Right lobe of liver (tissue), 4 donors: Measurements from ENCODE around the gene SRCAP.

Experiments used
- POLR2A ChIP-seq: fragments of 450-650 bp; IDR thresholded peaks from one replicate; pipeline ENCODE4 v1.6.1; 2017; ENCODE audit warnings: antibody characterized with exemption, mild to moderate bottlenecking
- TF ChIP-seq, protein P1 (sequence below), 4 donors: fragments of 200-600 bp in 3 of 4; fragments of 450-650 bp in 1 of 4; IDR thresholded peaks; one replicate each; pipeline versions ENCODE4 v1.5.1 to v1.8.0; 2016 to 2022; ENCODE audit warnings: antibody characterized with exemption in 4 of 4, mild to moderate bottlenecking in 2 of 4
- donor health status: DM: no; HTN: no; CAD: no.
- donor health status: DM: no; HTN: no; CAD: no.
- donor health status: DM: no; HTN: yes; CAD: no.

DNA sequence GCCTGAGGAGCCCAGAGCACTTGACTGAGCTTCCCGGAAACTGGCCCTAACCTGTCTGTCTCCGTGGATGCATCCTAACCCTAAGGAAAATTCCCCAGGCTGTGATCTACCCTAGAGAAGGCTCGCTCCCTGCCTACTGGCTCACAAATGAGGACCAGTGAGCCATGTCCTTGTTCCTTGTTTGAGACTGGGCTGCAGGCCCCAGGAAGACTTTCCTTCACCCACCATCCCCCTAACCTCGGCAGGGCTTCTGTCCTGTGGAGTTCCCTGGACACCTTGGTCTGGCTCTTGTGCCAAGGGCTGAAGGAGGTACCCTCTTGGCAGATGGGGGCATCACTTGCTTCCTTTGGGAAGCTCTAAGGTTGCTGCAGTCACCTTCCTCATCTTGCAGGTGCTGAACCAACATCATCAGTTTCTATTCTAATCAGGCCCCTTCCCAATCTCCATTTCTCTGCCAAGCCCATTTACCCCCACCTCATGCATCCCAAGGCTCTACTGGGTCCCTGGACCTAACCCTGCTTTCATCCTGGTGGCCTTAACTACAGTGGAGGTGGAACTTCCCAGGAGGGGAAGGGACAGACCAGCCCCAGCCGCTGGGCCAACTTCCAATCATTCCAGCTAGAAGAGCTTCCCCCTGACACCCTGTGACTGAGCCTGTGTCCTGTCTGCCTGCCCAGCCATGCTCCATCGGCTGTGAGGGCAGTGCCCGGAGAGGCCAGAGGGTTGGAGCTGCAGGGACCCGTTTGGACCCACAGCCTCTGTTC, 75.6 kb downstream of the SRCAP start:
- TF ChIP-seq, protein P1, sequence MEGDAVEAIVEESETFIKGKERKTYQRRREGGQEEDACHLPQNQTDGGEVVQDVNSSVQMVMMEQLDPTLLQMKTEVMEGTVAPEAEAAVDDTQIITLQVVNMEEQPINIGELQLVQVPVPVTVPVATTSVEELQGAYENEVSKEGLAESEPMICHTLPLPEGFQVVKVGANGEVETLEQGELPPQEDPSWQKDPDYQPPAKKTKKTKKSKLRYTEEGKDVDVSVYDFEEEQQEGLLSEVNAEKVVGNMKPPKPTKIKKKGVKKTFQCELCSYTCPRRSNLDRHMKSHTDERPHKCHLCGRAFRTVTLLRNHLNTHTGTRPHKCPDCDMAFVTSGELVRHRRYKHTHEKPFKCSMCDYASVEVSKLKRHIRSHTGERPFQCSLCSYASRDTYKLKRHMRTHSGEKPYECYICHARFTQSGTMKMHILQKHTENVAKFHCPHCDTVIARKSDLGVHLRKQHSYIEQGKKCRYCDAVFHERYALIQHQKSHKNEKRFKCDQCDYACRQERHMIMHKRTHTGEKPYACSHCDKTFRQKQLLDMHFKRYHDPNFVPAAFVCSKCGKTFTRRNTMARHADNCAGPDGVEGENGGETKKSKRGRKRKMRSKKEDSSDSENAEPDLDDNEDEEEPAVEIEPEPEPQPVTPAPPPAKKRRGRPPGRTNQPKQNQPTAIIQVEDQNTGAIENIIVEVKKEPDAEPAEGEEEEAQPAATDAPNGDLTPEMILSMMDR (IDR thresholded peaks at IDR 0.05), result no peak
- TF ChIP-seq POLR2A, result no peak
